MCF 10A (cell line): ENCODE results near the gene HOPX. TPM values are rescaled to one million over a fixed set of nuclear protein-coding genes. Genes with fewer than 3 reads are reported as not detected.

Source experiments
- BruUV-seq: library from RNA; stranded (reverse); fragments of 400-500 nt; replicated peaks from 2 replicates; lab custom pipeline; 2021; lab: Mats Ljungman, UMichigan
- CTCF ChIA-PET: fragments of 300-600 bp; sonication (Branson Sonifier 250); formaldehyde crosslinking; extraction: SDS; loops from one replicate; lab custom pipeline; 2021; ENCODE audit warnings: antibody characterized with exemption, inconsistent platforms; lab: Yijun Ruan, JAX
- POLR2A ChIA-PET: fragments of 300-600, 350-650 bp; sonication (Branson Sonifier 250); formaldehyde crosslinking; extraction: SDS; loops from one replicate; lab custom pipeline; 2020; ENCODE audit warnings: antibody characterized with exemption, inconsistent platforms; lab: Yijun Ruan, JAX
- DNase-seq: peaks from one replicate; pipeline ENCODE4 v3.0.0-alpha.2; 2018; ENCODE audit not compliant: unreplicated experiment
- H3K27ac Mint-ChIP-seq: one replicate; pipeline ENCODE4 v1.8.0; 2022; ENCODE audit warnings: mild to moderate bottlenecking, low read depth, mixed read lengths; ENCODE audit not compliant: unreplicated experiment
- H3K27me3 Mint-ChIP-seq: one replicate; pipeline ENCODE4 v1.8.0; 2022; ENCODE audit warnings: mixed read lengths; ENCODE audit not compliant: insufficient read depth, unreplicated experiment
- H3K36me3 Mint-ChIP-seq: one replicate; pipeline ENCODE4 v1.8.0; 2022; ENCODE audit warnings: mild to moderate bottlenecking, moderate library complexity, mixed read lengths; ENCODE audit not compliant: insufficient read depth, unreplicated experiment
- H3K4me1 Mint-ChIP-seq: one replicate; pipeline ENCODE4 v1.8.0; 2022; ENCODE audit warnings: mixed read lengths; ENCODE audit not compliant: insufficient read depth, unreplicated experiment
- H3K4me3 Mint-ChIP-seq: one replicate; pipeline ENCODE4 v1.8.0; 2022; ENCODE audit warnings: mild to moderate bottlenecking, moderate library complexity, mixed read lengths; ENCODE audit not compliant: unreplicated experiment
- H3K9me3 Mint-ChIP-seq: one replicate; pipeline ENCODE4 v1.8.0; 2022; ENCODE audit warnings: mixed read lengths; ENCODE audit not compliant: unreplicated experiment
- CTCF ChIP-seq: fragments of 200-600 bp; IDR thresholded peaks from one replicate; pipeline ENCODE4 v1.8.0; 2022; ENCODE audit warnings: antibody characterized with exemption, mild to moderate bottlenecking; ENCODE audit not compliant: unreplicated experiment
- intact Hi-C: fragments of 100-400 bp; cut with micrococcal nuclease; formaldehyde crosslinking; loops from 2 replicates; pipeline ENCODE4 v1.14.1; 2022
- total RNA-seq: library from RNA; stranded (reverse); gene quantifications from 2 replicates; pipeline ENCODE4 v1.2.3, GENCODE V29; 2022

Gene HOPX
- total RNA-seq, 1 experiment from 2014 or later, result not detected

GRCh38 chr4:56666279-56666678 is 14.8 kb downstream of the HOPX start:
- intact Hi-C loops, result no loop called here
- Mint-ChIP-seq H3K4me1 (no peaks in the 10 kb centered on the region), H3K36me3 (no peaks in the 10 kb centered on the region)

DNA sequence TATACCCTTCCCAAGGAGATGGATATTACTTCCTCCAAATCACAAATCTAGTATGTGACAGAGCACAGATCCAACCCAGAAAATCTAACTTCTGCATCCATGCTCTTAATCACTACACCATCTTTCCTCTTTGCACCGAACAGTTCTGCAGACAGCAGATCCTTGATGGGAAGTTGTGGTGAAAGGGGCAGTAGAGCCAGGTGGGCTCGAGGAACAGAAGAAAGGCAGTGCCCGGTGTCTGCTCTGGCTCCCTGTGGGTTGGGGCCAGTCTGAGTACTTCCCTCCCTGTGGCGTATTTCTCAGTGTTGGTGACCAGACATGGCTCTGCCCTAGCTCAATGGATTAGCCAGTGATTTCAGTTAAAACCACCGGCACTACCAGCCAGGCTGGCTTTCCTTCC is 15.3 kb downstream of the HOPX start:
- BruUV-seq, result no TSS peak
- H3K36me3 Mint-ChIP-seq, result no peaks in the 10 kb centered on the region
- no peak overlapping the region for H3K4me3 Mint-ChIP-seq
- TF ChIP-seq CTCF, result no peak
- DNase-seq, result no peak
- POLR2A ChIA-PET, result no interaction called here
- H3K9me3 Mint-ChIP-seq, result no peaks in the 10 kb centered on the region
- CTCF ChIA-PET, result no interaction called here
- no peaks in the 10 kb centered on the region for H3K4me1 Mint-ChIP-seq
- intact Hi-C loops, result no loop called here
- peaks cover 22% of the 10 kb centered on the region for H3K27me3 Mint-ChIP-seq
- H3K27ac Mint-ChIP-seq, result no peak overlapping the region

More at GRCh38 chr4:56666279-56666678, 14.8 kb downstream of the HOPX start:
- peaks cover 17% of the 10 kb centered on the region for H3K27me3 Mint-ChIP-seq
- H3K4me3 Mint-ChIP-seq, result no peak overlapping the region
- H3K27ac Mint-ChIP-seq, result no peak overlapping the region
- CTCF ChIA-PET, result no interaction called here
- no TSS peak for BruUV-seq
- TF ChIP-seq CTCF, result no peak
- peak; percentile 18 for DNase-seq
- no peaks in the 10 kb centered on the region for H3K9me3 Mint-ChIP-seq
- POLR2A ChIA-PET, result interaction anchor here (0.6 kb wide), 1 partner anchor 25 kb away, joined by 4 read pairs; no protein-coding TSS in a partner anchor

DNA sequence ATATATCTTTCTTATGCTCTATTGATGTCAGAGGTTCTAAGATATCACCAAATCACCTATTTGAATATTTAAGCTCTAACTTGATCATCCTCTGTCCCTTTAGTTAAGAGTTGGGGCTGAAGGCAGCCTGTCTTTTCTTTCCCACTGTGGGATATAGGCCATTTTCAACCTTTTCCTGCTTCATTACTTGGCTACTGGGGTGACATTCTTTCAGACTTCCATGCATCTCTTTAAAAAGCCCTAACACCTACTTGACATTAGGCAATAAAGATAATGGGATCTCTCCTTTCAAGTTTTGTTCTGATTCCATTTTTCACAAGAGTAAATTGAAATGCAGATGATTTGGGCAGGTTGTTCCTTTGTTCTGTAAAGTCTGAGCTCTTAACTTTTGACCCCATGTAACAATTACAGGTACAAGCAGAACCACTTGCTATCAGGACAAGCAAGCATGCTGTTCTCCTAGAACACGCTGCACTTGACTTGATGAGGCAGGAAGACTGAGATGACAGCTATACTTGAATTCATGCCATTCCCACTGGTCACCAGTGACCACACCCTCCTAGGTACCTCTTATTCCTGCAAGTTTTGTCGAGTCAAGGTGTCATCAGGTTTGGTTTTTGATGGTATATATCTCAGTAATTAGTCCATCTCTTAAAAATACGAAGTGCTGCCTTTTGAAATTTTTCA is 18.2 kb downstream of the HOPX start:
- no peak overlapping the region for H3K4me3 Mint-ChIP-seq
- H3K27me3 Mint-ChIP-seq, result peaks cover 41% of the 10 kb centered on the region
- no peak overlapping the region for H3K27ac Mint-ChIP-seq

More for the DNA sequence above, 18.2 kb downstream of the HOPX start:
- no peak for DNase-seq
- ChIA-PET CTCF (no interaction called here), POLR2A (interaction anchor here (0.8 kb wide), 1 partner anchor 9 kb away, joined by 4 read pairs; no protein-coding TSS in a partner anchor)
- TF ChIP-seq CTCF, result no peak
- Mint-ChIP-seq H3K4me1 (peaks cover 6% of the 10 kb centered on the region), H3K36me3 (no peaks in the 10 kb centered on the region), H3K9me3 (no peaks in the 10 kb centered on the region)
- intact Hi-C loops, result no loop called here
- BruUV-seq, result no TSS peak
